ENCODE data around the gene ABHD6. TPM values are rescaled to one million over a fixed set of nuclear protein-coding genes. Genes with fewer than 3 reads are reported as not detected.

The ABHD6 gene
- total RNA-seq, 1 donor from 2014 or later: 3.0 TPM

- no peaks in the 10 kb centered on the region for H3K27me3 Mint-ChIP-seq (ENCODE audit: unreplicated experiment)
- H3K27ac Mint-ChIP-seq (ENCODE audit: unreplicated experiment): no peak overlapping the region
- no peaks in the 10 kb centered on the region for H3K4me1 Mint-ChIP-seq (ENCODE audit: unreplicated experiment)
- no peak for TF ChIP-seq CTCF (IDR thresholded peaks at IDR 0.05; ENCODE audit: unreplicated experiment)
- DNase-seq (ENCODE audit: low spot score): no peak
- no peak overlapping the region for H3K4me3 Mint-ChIP-seq (ENCODE audit: unreplicated experiment)
- H3K36me3 Mint-ChIP-seq (ENCODE audit: low read depth, unreplicated experiment): peaks cover 4% of the 10 kb centered on the region
- no peaks in the 10 kb centered on the region for H3K9me3 Mint-ChIP-seq (ENCODE audit: unreplicated experiment)
These were observed 18.9 kb downstream of the ABHD6 start for GRCh38 chr3:58256511-58256910.

- Mint-ChIP-seq H3K27me3 (ENCODE audit: unreplicated experiment) (no peaks in the 10 kb centered on the region), H3K4me3 (ENCODE audit: unreplicated experiment) (no peak overlapping the region), H3K27ac (ENCODE audit: unreplicated experiment) (no peak overlapping the region), H3K36me3 (ENCODE audit: low read depth, unreplicated experiment) (peaks cover 4% of the 10 kb centered on the region), H3K9me3 (ENCODE audit: unreplicated experiment) (no peaks in the 10 kb centered on the region), H3K4me1 (ENCODE audit: unreplicated experiment) (no peaks in the 10 kb centered on the region)
- DNase-seq (ENCODE audit: low spot score): no peak
- TF ChIP-seq CTCF (IDR thresholded peaks at IDR 0.05; ENCODE audit: unreplicated experiment): no peak
These were observed 20.9 kb downstream of the ABHD6 start for GRCh38 chr3:58258392-58259055.

- Mint-ChIP-seq H3K4me3 (ENCODE audit: unreplicated experiment) (no peak overlapping the region), H3K27me3 (ENCODE audit: unreplicated experiment) (no peaks in the 10 kb centered on the region), H3K4me1 (ENCODE audit: unreplicated experiment) (no peaks in the 10 kb centered on the region), H3K9me3 (ENCODE audit: unreplicated experiment) (no peaks in the 10 kb centered on the region), H3K36me3 (ENCODE audit: low read depth, unreplicated experiment) (peaks cover 4% of the 10 kb centered on the region), H3K27ac (ENCODE audit: unreplicated experiment) (no peak overlapping the region)
- no peak for TF ChIP-seq CTCF (IDR thresholded peaks at IDR 0.05; ENCODE audit: unreplicated experiment)
- no peak for DNase-seq (ENCODE audit: low spot score)
These were observed 22.7 kb downstream of the ABHD6 start for GRCh38 chr3:58260261-58260731.

GRCh38 chr3:58260733-58261132 lies 23.1 kb downstream of the ABHD6 start:
- TF ChIP-seq CTCF (IDR thresholded peaks at IDR 0.05; ENCODE audit: unreplicated experiment): no peak
- no peak for DNase-seq (ENCODE audit: low spot score)
- no peaks in the 10 kb centered on the region for H3K4me1 Mint-ChIP-seq (ENCODE audit: unreplicated experiment)
- H3K27me3 Mint-ChIP-seq (ENCODE audit: unreplicated experiment): no peaks in the 10 kb centered on the region
- no peaks in the 10 kb centered on the region for H3K9me3 Mint-ChIP-seq (ENCODE audit: unreplicated experiment)
- H3K27ac Mint-ChIP-seq (ENCODE audit: unreplicated experiment): no peak overlapping the region
- H3K4me3 Mint-ChIP-seq (ENCODE audit: unreplicated experiment): no peak overlapping the region
- H3K36me3 Mint-ChIP-seq (ENCODE audit: low read depth, unreplicated experiment): peaks cover 4% of the 10 kb centered on the region

- Mint-ChIP-seq H3K4me3 (ENCODE audit: unreplicated experiment) (no peak overlapping the region), H3K27ac (ENCODE audit: unreplicated experiment) (no peak overlapping the region), H3K27me3 (ENCODE audit: unreplicated experiment) (no peaks in the 10 kb centered on the region), H3K4me1 (ENCODE audit: unreplicated experiment) (no peaks in the 10 kb centered on the region), H3K9me3 (ENCODE audit: unreplicated experiment) (no peaks in the 10 kb centered on the region), H3K36me3 (ENCODE audit: low read depth, unreplicated experiment) (peaks cover 4% of the 10 kb centered on the region)
- DNase-seq (ENCODE audit: low spot score): no peak
- TF ChIP-seq CTCF (IDR thresholded peaks at IDR 0.05; ENCODE audit: unreplicated experiment): no peak
These were observed 24.5 kb downstream of the ABHD6 start for GRCh38 chr3:58261954-58262666.
